GM12872 (cell line): ENCODE results near the gene SMAD3.

Experiments used
- TF ChIP-seq, protein P1 (sequence below): IDR thresholded peaks from 3 replicates; pipeline ENCODE4 v1.5.1; 2011; ENCODE audit warnings: low read depth, mild to moderate bottlenecking, low read length, moderate library complexity; ENCODE audit not compliant: insufficient read depth

Gene SMAD3

DNA sequence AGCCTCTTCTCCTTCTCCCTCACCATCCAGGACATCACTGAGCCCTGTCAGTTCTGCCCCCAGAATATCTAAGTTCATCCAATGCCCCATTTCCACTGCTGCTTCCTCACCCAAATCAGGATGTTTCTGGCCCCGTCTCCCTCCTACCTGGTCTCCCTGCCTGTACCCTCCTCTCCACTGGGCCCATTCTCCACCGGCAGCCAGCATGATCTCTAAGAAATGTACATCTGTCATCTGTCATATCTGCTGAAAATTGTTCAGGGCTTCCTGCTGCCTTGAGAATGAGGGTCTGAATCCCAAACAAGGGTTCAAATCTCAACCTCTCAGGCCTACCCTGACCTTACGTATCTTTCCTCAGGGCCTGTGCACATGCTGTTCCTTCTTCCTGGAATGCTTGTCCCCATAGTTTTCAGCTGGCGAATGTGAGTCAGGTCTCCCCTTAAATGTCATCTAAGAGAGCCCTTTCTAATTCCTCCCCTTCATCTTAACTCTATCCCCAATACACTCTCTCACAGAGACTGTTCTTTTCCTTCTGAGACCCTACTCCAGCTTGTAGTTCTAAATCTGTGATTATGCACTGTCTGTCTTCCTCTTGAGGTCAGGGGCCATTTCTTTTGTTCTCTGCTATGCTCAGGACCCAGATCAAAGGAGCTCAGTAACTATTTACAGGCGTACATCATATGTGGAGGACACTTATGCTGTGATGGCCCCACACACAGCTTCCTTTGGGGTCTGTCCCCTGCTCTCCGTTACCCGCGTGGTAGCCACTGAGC, 40.8 kb downstream of the SMAD3 start:
- TF ChIP-seq, protein P1, sequence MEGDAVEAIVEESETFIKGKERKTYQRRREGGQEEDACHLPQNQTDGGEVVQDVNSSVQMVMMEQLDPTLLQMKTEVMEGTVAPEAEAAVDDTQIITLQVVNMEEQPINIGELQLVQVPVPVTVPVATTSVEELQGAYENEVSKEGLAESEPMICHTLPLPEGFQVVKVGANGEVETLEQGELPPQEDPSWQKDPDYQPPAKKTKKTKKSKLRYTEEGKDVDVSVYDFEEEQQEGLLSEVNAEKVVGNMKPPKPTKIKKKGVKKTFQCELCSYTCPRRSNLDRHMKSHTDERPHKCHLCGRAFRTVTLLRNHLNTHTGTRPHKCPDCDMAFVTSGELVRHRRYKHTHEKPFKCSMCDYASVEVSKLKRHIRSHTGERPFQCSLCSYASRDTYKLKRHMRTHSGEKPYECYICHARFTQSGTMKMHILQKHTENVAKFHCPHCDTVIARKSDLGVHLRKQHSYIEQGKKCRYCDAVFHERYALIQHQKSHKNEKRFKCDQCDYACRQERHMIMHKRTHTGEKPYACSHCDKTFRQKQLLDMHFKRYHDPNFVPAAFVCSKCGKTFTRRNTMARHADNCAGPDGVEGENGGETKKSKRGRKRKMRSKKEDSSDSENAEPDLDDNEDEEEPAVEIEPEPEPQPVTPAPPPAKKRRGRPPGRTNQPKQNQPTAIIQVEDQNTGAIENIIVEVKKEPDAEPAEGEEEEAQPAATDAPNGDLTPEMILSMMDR = no peak

DNA sequence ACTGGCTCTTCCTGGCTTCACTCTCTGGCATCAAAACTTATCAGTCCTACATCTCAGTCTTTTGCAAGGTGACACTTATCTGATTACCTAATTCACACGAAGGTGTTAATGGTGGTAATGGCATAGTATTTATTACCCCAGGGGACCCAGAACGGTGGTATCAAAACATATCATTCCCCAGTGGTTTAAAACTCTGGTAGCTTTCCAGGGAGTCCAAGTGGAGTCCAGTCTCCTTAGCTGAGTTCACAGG, 41.3 kb downstream of the SMAD3 start:
- TF ChIP-seq, protein P1 = no peak

DNA sequence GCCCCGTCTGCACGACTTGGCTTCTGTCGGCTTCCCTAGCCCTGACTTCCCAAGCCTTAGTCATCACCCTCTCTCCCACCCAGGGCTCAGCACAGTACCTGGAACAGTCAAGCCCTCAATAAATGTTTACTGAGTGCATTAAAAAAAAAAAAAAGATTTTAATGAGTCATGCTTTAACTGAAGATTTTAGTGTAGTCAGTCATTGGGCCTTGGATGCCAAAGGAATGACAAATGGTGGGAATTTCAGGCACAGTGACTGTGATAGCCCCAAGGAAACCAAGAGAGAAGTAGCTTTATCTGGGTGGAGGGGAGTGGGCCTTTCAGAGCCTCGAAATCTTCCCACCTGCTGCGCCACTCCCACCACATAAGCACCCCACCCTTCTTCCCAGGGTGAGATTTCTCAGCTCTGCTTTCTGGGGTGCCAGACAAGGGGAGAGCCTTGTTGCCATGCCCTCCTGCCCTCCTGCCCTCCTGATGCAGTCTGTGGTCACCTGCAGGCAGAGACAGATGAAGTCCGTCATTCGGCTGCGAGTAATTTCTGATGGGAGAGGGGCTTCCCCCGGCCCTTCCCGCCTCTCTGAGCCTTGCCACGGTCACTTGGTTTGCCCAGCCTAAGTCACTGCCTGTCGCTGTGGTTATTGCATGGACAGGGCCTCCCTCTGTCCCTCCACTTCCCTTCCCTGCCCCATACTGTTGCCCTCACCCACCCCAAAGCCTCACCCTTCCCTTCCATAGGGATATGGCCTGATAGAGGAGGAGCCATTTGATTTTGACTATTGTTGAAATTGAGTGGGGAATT, 41.8 kb downstream of the SMAD3 start:
- TF ChIP-seq, protein P1 = no peak

GRCh38 chr15:67108122-67108961, 42.9 kb downstream of the SMAD3 start:
- TF ChIP-seq, protein P1 = no peak

- TF ChIP-seq, protein P1 = no peak
Observed at GRCh38 chr15:67109141-67110034, 44.0 kb downstream of the SMAD3 start.

- TF ChIP-seq, protein P1 = no peak
Observed at GRCh38 chr15:67110361-67110781, 45.0 kb downstream of the SMAD3 start.
